HepG2 (cell line): ENCODE data around the gene SLC9A9. TPM values are rescaled to one million over a fixed set of nuclear protein-coding genes. Genes with fewer than 3 reads are reported as not detected.

ENCODE experiments used
- ATAC-seq: fragments of 200-7000 bp; cut with Tn5 transposase; 3 replicates; pipeline ENCODE4 v1.9.1; 2020; ENCODE audit warnings: mild to moderate bottlenecking, moderate library complexity
- BruUV-seq: library from RNA; stranded (reverse); fragments of 400-500 nt; replicated peaks from 2 replicates; lab custom pipeline; 2021; lab: Mats Ljungman, UMichigan
- CTCF ChIA-PET: fragments of 300-600 bp; formaldehyde crosslinking; extraction: SDS; loops from one replicate; lab custom pipeline; 2021; ENCODE audit warnings: low total read pairs, inconsistent platforms, low intra/inter-chr PET ratio; lab: Yijun Ruan, JAX
- POLR2A ChIA-PET: fragments of 350-600 bp; sonication (Branson Sonifier 250); formaldehyde crosslinking; loops from one replicate; lab custom pipeline; 2020; ENCODE audit warnings: antibody characterized with exemption, inconsistent platforms; lab: Yijun Ruan, JAX
- DNase-seq: peaks from one replicate; pipeline ENCODE4 v3.0.0-alpha.2; 2015; ENCODE audit warnings: low spot score
- FAIRE-seq: peaks from 3 replicates; lab custom pipeline; 2011; peaks lifted over from hg19 to GRCh38; lab: Jason Lieb, UNC
- H2AFZ ChIP-seq: one replicate; pipeline ENCODE4 v1.6.1; 2011; ENCODE audit warnings: low read length, inconsistent platforms
- H3K27ac ChIP-seq: fragments of 300-600 bp; 3 replicates; pipeline ENCODE4 v1.8.0; 2011; ENCODE audit warnings: mixed run types, mild to moderate bottlenecking, mixed read lengths, low read length, inconsistent platforms; ENCODE audit not compliant: insufficient read depth; ENCODE audit errors: extremely low read length
- H3K27me3 ChIP-seq, 2 experiments: fragments of 200-600 bp in 1 of 2; 2 replicates in 1 of 2; 3 replicates in 1 of 2; pipeline versions ENCODE4 v1.6.0 to v1.8.0; 2011; ENCODE audit warnings: low read length in 2 of 2, mild to moderate bottlenecking in 2 of 2, moderate library complexity in 2 of 2, inconsistent platforms in 1 of 2; ENCODE audit not compliant: insufficient read depth in 2 of 2, control insufficient read depth in 1 of 2
- H3K36me3 ChIP-seq, 2 experiments: fragments of 200-600 bp in 1 of 2; replicated peaks in 1 of 2; 2 replicates in 1 of 2; 3 replicates in 1 of 2; pipeline versions ENCODE4 v1.5.1 to v1.8.0; 2011; ENCODE audit warnings: low read length in 2 of 2, inconsistent platforms in 1 of 2; ENCODE audit not compliant: insufficient read depth in 2 of 2, control insufficient read depth in 1 of 2
- H3K4me1 ChIP-seq: 2 replicates; pipeline ENCODE4 v1.5.1; 2012; ENCODE audit warnings: low read length, inconsistent platforms; ENCODE audit not compliant: insufficient read depth
- H3K4me2 ChIP-seq: 2 replicates; pipeline ENCODE4 v1.6.0; 2011; ENCODE audit warnings: low read depth, low read length, inconsistent platforms
- H3K4me3 ChIP-seq, 3 experiments: fragments of 200-600 bp in 1 of 3; sonication (generic), shearing (Covaris generic) in 1 of 3; replicated peaks in 1 of 3; 2 replicates each; pipeline ENCODE4 v1.5.1; 2011 to 2016; ENCODE audit warnings: low read length in 3 of 3, inconsistent platforms in 2 of 3, low read depth in 2 of 3, mild to moderate bottlenecking in 2 of 3, control low read depth in 1 of 3, mixed read lengths in 1 of 3; ENCODE audit not compliant: insufficient read depth in 1 of 3
- H3K79me2 ChIP-seq: one replicate; pipeline ENCODE4 v1.6.1; 2011; ENCODE audit warnings: low read length, inconsistent platforms; ENCODE audit not compliant: insufficient read depth
- H3K9ac ChIP-seq: 2 replicates; pipeline ENCODE4 v1.6.0; 2011; ENCODE audit warnings: mild to moderate bottlenecking, low read depth, low read length, inconsistent platforms; ENCODE audit not compliant: insufficient read depth
- H3K9me3 ChIP-seq: 2 replicates; pipeline ENCODE4 v1.5.1; 2012; ENCODE audit warnings: mild to moderate bottlenecking, low read length
- H4K20me1 ChIP-seq: 2 replicates; pipeline ENCODE4 v1.6.0; 2011; ENCODE audit warnings: inconsistent platforms, mild to moderate bottlenecking, low read length, moderate library complexity; ENCODE audit not compliant: insufficient read depth
- ATF7 ChIP-seq, 2 experiments: fragments of 450-650 bp in 1 of 2; sonication (generic) in 1 of 2; formaldehyde crosslinking in 1 of 2; IDR thresholded peaks; 2 replicates each; pipeline versions ENCODE4 v1.4.0 to v1.6.1; 2016 to 2020; ENCODE audit warnings: antibody characterized with exemption in 1 of 2, mild to moderate bottlenecking in 1 of 2, missing genetic modification reagents in 1 of 2
- DMAP1 ChIP-seq: IDR thresholded peaks from 2 replicates; pipeline ENCODE4 v1.6.1; 2016
- PRMT3 ChIP-seq: sonication (generic); formaldehyde crosslinking; IDR thresholded peaks from 2 replicates; pipeline ENCODE4 v1.8.1; 2022; ENCODE audit warnings: low read depth, mild to moderate bottlenecking, moderate library complexity, missing genetic modification reagents, borderline replicate concordance
- TP53 ChIP-seq: sonication (generic); formaldehyde crosslinking; conservative IDR thresholded peaks from 2 replicates; pipeline ENCODE4 v1.4.0; 2020; ENCODE audit warnings: missing genetic modification reagents
- ZNF251 ChIP-seq: sonication (generic); formaldehyde crosslinking; IDR thresholded peaks from 2 replicates; pipeline ENCODE4 v1.9.0; 2021; ENCODE audit warnings: mild to moderate bottlenecking, missing genetic modification reagents
- ZNF276 ChIP-seq: sonication (generic); formaldehyde crosslinking; IDR thresholded peaks from 2 replicates; pipeline ENCODE4 v1.4.0; 2020; ENCODE audit warnings: mild to moderate bottlenecking, low read depth, missing genetic modification reagents
- WGBS: methylation state at CpG from one replicate; pipeline ENCODE4 v1.1.6; 2017; ENCODE audit warnings: low lambda C conversion rate; 5-methylcytosine and 5-hydroxymethylcytosine counted together
- in situ Hi-C: cut with HindIII; loops from 2 replicates; pipeline ENCODE4 v1.10.0; 2017; ENCODE audit warnings: low pct_unique_long_range_greater_than_20kb; ENCODE audit not compliant: extremely low pct_ligation_motif_present
- intact Hi-C: fragments of 100-400 bp; cut with micrococcal nuclease; formaldehyde crosslinking; loops from one replicate; pipeline ENCODE4 v1.10.0; 2022; ENCODE audit not compliant: unreplicated experiment
- polyA plus RNA-seq, 8 experiments: library from polyadenylated mRNA; depleted of rRNA in 3 of 8; stranded (reverse) in 7 of 8; unstranded in 1 of 8; fragments of >200 nt; fragmentation: Illumina TruSeq in 4 of 8; extraction: Trizol in 4 of 8; gene quantifications; 2 replicates each; pipeline versions ENCODE4 v1.2.1 to v1.2.3, GENCODE V29; 2011 to 2016; ENCODE audit warnings: low read depth in 4 of 8, missing spikeins in 1 of 8, mixed read lengths in 1 of 8; ENCODE audit not compliant: insufficient read depth in 1 of 8
- total RNA-seq, 5 experiments: library from RNA; depleted of rRNA; stranded (reverse); fragments of >200 nt; fragmentation: Illumina TruSeq; extraction: Trizol; gene quantifications; 2 replicates each; pipeline ENCODE4 v1.2.3, GENCODE V29; 2016; ENCODE audit warnings: low read depth in 1 of 5
- TF ChIP-seq, protein P1 (sequence below): sonication (generic); formaldehyde crosslinking; IDR thresholded peaks from 2 replicates; pipeline ENCODE4 v1.8.0; 2022; ENCODE audit warnings: mild to moderate bottlenecking, missing genetic modification reagents, borderline replicate concordance

Gene SLC9A9
- total and polyA plus RNA-seq, 2 of the 13 experiments (the other 11 are each of a cell fraction or from before 2014, with no cell fraction given): not detected

DNA sequence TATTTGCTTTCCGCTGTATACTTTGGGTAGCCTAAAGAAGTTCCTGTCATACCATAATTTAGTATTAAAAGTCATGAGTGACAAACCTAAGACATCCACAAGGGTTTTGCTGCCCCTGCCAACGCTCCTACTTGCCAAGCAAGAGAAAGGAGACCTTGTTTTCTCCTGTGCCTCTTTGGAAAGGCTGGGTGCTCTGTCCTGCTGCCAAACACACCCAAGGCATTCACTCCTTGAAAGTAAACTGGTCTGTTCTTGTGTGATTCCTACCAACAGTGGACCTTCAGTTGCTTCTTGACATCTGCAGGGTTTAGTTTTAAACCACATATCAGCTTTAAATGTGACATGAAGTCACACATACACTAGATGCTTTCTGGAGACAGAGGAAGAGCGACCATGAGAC lies 295.4 kb downstream of the SLC9A9 start:
- no TSS peak for BruUV-seq
- no peak overlapping the region for H2AFZ ChIP-seq
- TF ChIP-seq TP53 (CRISPR knock-in tag) (no peak), DMAP1 (CRISPR knock-in tag) (no peak), ZNF276 (CRISPR knock-in tag) (no peak), PRMT3 (CRISPR knock-in tag) (no peak), ZNF251 (no peak), ATF7 (IDR thresholded peaks at IDR 0.05) (no peak), ATF7 (CRISPR knock-in tag; IDR thresholded peaks at IDR 0.05) (no peak)
- TF ChIP-seq, protein P1, sequence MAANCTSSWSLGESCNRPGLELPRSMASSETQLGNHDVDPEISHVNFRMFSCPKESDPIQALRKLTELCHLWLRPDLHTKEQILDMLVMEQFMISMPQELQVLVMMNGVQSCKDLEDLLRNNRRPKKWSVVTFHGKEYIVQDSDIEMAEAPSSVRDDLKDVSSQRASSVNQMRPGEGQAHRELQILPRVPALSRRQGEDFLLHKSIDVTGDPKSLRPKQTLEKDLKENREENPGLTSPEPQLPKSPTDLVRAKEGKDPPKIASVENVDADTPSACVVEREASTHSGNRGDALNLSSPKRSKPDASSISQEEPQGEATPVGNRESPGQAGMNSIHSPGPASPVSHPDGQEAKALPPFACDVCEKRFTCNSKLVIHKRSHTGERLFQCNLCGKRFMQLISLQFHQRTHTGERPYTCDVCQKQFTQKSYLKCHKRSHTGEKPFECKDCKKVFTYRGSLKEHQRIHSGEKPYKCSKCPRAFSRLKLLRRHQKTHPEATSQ (CRISPR knock-in tag): no peak
- TF ChIP-seq, all 625 proteins: peak for 0
- WGBS: 12% methylated on average over 3 of the region's 3 CpGs
- H3K27ac ChIP-seq: no peak overlapping the region
- H3K4me3 ChIP-seq: no peak overlapping the region
- H3K9me3 ChIP-seq: peaks cover 7% of the 10 kb centered on the region; the same call in 1 of the 2 replicates
- no peak overlapping the region for H3K4me2 ChIP-seq
- FAIRE-seq (no peak), DNase-seq (no peak), ATAC-seq (no peak)
- no peak overlapping the region for H3K9ac ChIP-seq
- ChIA-PET POLR2A (no interaction called here), CTCF (no interaction called here)
- no peaks in the 10 kb centered on the region for H3K79me2 ChIP-seq
- H3K4me1 ChIP-seq: no peaks in the 10 kb centered on the region
- intact Hi-C loops: no loop called here
- no peaks in the 10 kb centered on the region for H4K20me1 ChIP-seq
- in situ Hi-C loops: no loop called here
- no peaks in the 10 kb centered on the region for H3K36me3 ChIP-seq
- no peaks in the 10 kb centered on the region for H3K27me3 ChIP-seq
